Activated CD8-positive, alpha-beta T cell treated with anti-CD3 and anti-CD28 coated beads for 36 hours (primary cell): Measurements from ENCODE around the gene ABCA7. TPM values are rescaled to one million over a fixed set of nuclear protein-coding genes. Genes with fewer than 3 reads are reported as not detected.

Experiments used
- ATAC-seq: fragments of 200-7000 bp; cut with Tn5 transposase; one replicate; pipeline ENCODE4 v1.10.0; 2021; ENCODE audit warnings: mild to moderate bottlenecking, moderate library complexity
- CTCF ChIA-PET: fragments of 350-600 bp; sonication (Branson Sonifier 250); formaldehyde crosslinking; loops from one replicate; lab custom pipeline; 2021; ENCODE audit warnings: antibody characterized with exemption; lab: Charles Lee
- POLR2A ChIA-PET: fragments of 350-600 bp; sonication (Branson Sonifier 250); formaldehyde crosslinking; loops from one replicate; lab custom pipeline; 2021; ENCODE audit warnings: antibody characterized with exemption; lab: Charles Lee
- DNase-seq: peaks from one replicate; pipeline ENCODE4 v3.0.0-alpha.2; 2020
- H3K27ac Mint-ChIP-seq: one replicate; pipeline ENCODE4 v1.8.0; 2021; ENCODE audit warnings: mild to moderate bottlenecking, mixed read lengths
- H3K27me3 Mint-ChIP-seq: one replicate; pipeline ENCODE4 v1.8.0; 2021; ENCODE audit warnings: mixed read lengths
- H3K36me3 Mint-ChIP-seq: one replicate; pipeline ENCODE4 v1.8.0; 2021; ENCODE audit warnings: low read depth, mixed read lengths
- H3K4me1 Mint-ChIP-seq: one replicate; pipeline ENCODE4 v1.8.0; 2021; ENCODE audit warnings: low read depth, mixed read lengths
- H3K4me3 Mint-ChIP-seq: one replicate; pipeline ENCODE4 v1.8.0; 2021; ENCODE audit warnings: mild to moderate bottlenecking, moderate library complexity, mixed read lengths
- H3K9me3 Mint-ChIP-seq: one replicate; pipeline ENCODE4 v1.8.0; 2021; ENCODE audit warnings: mixed read lengths
- CTCF ChIP-seq: fragments of 200-600 bp; IDR thresholded peaks from one replicate; pipeline ENCODE4 v1.8.0; 2022; ENCODE audit warnings: antibody characterized with exemption, mild to moderate bottlenecking
- intact Hi-C: fragments of 100-400 bp; cut with micrococcal nuclease; formaldehyde crosslinking; loops from one replicate; pipeline ENCODE4 v1.10.0; 2022
- total RNA-seq, 2 experiments: library from RNA; stranded (reverse); gene quantifications; one replicate each; pipeline ENCODE4 v1.2.3, GENCODE V29; 2021

Gene ABCA7
- total RNA-seq, 2 experiments from 2014 or later, result 14.0 to 14.6 TPM

GRCh38 chr19:1086613-1087012 lies 46.7 kb downstream of the ABCA7 start:
- intact Hi-C loops, result no loop called here
- ChIA-PET POLR2A (interaction anchor here (1.2 to 10.0 kb wide), 10 partner anchors 8 to 175 kb away, joined by 3 to 148 read pairs (median 6); partner anchors contain the start of genes ARHGAP45, CNN2 and POLR2E), CTCF (interaction anchor here (1.1 to 2.4 kb wide), 2 partner anchors 20 to 154 kb away, joined by 3 to 10 read pairs; partner anchors contain the start of gene ARHGAP45)
- Mint-ChIP-seq H3K27ac (no peak overlapping the region), H3K9me3 (no peaks in the 10 kb centered on the region), H3K36me3 (peaks cover 58% of the 10 kb centered on the region), H3K4me1 (peaks cover 57% of the 10 kb centered on the region), H3K4me3 (no peak overlapping the region), H3K27me3 (no peaks in the 10 kb centered on the region)
- no peak for ATAC-seq
- DNase-seq, result no peak
- no peak for TF ChIP-seq CTCF

GRCh38 chr19:1087813-1088415 lies 48.0 kb downstream of the ABCA7 start:
- H3K4me3 Mint-ChIP-seq, result peak overlapping the region; percentile 2
- intact Hi-C loops, result no loop called here
- DNase-seq, result peak; percentile 55
- no peaks in the 10 kb centered on the region for H3K9me3 Mint-ChIP-seq
- peaks cover 55% of the 10 kb centered on the region for H3K36me3 Mint-ChIP-seq
- ATAC-seq, result peak; percentile 15
- peaks cover 58% of the 10 kb centered on the region for H3K4me1 Mint-ChIP-seq
- ChIA-PET POLR2A (interaction anchor here (0.6 to 8.1 kb wide), 11 partner anchors 13 to 133 kb away, joined by 3 to 148 read pairs (median 4); partner anchors contain the start of gene CNN2), CTCF (interaction anchor here (1.0 to 2.4 kb wide), 6 partner anchors 11 to 153 kb away, joined by 3 to 10 read pairs (median 4); partner anchors contain the start of genes ARHGAP45 and ATP5F1D)
- peak overlapping the region; percentile 84 for H3K27ac Mint-ChIP-seq
- no peaks in the 10 kb centered on the region for H3K27me3 Mint-ChIP-seq
- no peak for TF ChIP-seq CTCF

GRCh38 chr19:1088416-1089010 lies 48.6 kb downstream of the ABCA7 start:
- no peak for DNase-seq
- H3K27me3 Mint-ChIP-seq, result no peaks in the 10 kb centered on the region
- no peak overlapping the region for H3K4me3 Mint-ChIP-seq
- H3K27ac Mint-ChIP-seq, result peak overlapping the region; percentile 49
- ChIA-PET CTCF (interaction anchor here (1.2 to 2.4 kb wide), 5 partner anchors 12 to 152 kb away, joined by 3 to 10 read pairs (median 4); partner anchors contain the start of genes ARHGAP45 and ATP5F1D), POLR2A (interaction anchor here (1.2 to 8.1 kb wide), 11 partner anchors 13 to 125 kb away, joined by 3 to 148 read pairs (median 8); partner anchors contain the start of genes ARHGAP45, CNN2 and GPX4)
- no peaks in the 10 kb centered on the region for H3K9me3 Mint-ChIP-seq
- TF ChIP-seq CTCF, result no peak
- no peak for ATAC-seq
- peaks cover 57% of the 10 kb centered on the region for H3K36me3 Mint-ChIP-seq
- peaks cover 63% of the 10 kb centered on the region for H3K4me1 Mint-ChIP-seq
- intact Hi-C loops, result no loop called here

GRCh38 chr19:1089126-1089771 lies 49.3 kb downstream of the ABCA7 start:
- DNase-seq (no peak), ATAC-seq (no peak)
- intact Hi-C loops, result no loop called here
- no peaks in the 10 kb centered on the region for H3K27me3 Mint-ChIP-seq
- H3K27ac Mint-ChIP-seq, result peak overlapping the region; percentile 15
- no peaks in the 10 kb centered on the region for H3K9me3 Mint-ChIP-seq
- H3K4me3 Mint-ChIP-seq, result no peak overlapping the region
- POLR2A ChIA-PET, result interaction anchor here (0.8 to 8.1 kb wide), 12 partner anchors 7 to 125 kb away, joined by 3 to 148 read pairs (median 8); partner anchors contain the start of genes ARHGAP45, CNN2 and GPX4
- CTCF ChIA-PET, result interaction anchor here (1.2 to 1.5 kb wide), 3 partner anchors 53 to 152 kb away, joined by 3 to 4 read pairs (median 4); partner anchors contain the start of gene ATP5F1D
- H3K36me3 Mint-ChIP-seq, result peaks cover 55% of the 10 kb centered on the region
- peaks cover 63% of the 10 kb centered on the region for H3K4me1 Mint-ChIP-seq
- no peak for TF ChIP-seq CTCF
